Measurements from ENCODE around the gene DTL.

The DTL gene

GRCh38 chr1:212097360-212097759 lies 61.8 kb downstream of the DTL start:
- DNase-seq (ENCODE audit: low spot score), result no peak

DNA sequence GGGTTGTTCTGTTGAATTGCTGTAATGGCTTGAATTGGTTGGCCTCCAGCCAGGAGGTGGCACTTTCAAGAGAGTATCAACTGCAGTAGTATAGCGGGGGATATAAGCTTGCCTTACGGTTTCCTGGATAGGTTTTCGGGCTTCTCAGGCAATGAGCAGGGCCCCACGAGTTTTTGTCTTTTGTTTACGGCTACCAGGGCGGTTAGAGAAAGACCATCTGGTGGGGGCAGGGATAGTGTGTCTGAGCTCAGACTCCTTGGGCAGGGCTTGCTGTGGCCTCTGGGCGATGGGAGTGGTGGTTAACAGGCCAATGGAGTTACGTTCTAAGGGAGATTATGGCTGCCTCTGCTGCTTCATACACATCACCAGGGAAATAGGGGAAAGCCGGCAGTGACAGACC lies 62.8 kb downstream of the DTL start:
- no peak for DNase-seq (ENCODE audit: low spot score)

DNA sequence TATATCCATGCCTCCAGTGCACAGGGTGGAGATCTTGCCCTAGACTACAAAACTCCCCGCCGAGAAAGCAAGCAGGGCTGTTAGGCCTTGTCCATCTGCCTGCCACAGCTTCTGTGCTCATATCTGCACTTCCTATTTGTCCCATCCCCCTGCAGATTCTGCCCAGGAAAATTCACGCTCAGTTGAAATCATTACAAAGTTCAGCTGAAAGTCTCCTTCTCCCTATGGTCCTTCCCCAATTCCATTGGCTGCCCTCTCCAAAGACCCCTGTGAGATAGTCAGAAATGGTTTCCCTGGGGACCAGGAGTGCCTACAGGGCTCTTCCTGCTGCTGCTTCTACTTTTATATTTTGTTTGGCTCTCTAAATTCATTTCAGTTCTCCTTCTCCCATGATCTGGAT lies 63.2 kb downstream of the DTL start:
- no peak for DNase-seq (ENCODE audit: low spot score)

GRCh38 chr1:212101251-212101650 lies 65.7 kb downstream of the DTL start:
- DNase-seq (ENCODE audit: low spot score), result no peak

- DNase-seq (ENCODE audit: low spot score), result no peak
Measured at GRCh38 chr1:212101735-212102134, 66.2 kb downstream of the DTL start.

- no peak for DNase-seq (ENCODE audit: low spot score)
Measured at GRCh38 chr1:212104586-212105325, 69.2 kb downstream of the DTL start.

DNA sequence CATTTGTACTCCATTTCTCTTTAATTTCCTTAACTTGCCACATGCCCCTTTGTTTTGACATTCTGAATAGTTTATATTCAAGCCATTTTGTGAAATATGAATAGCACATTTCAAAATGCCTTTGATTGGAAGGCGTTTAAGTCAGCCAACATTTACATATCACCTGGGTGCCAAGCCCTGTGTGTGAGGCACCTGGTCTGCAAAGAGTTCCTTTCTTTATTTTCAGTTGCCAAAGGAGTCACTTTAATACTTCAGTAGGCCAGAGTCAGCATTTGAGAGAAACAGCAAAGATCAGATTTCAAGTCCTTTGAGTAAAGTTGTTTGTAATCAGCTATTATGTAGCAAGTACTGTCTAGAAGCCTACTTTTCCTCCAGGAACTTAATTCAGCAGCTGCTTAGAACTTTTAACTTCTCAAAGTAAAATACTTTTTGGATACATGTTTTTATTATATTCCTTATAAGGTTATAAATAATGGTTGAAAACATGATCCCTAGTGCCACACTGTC lies 70.8 kb downstream of the DTL start:
- DNase-seq (ENCODE audit: low spot score), result no peak

GRCh38 chr1:212107481-212107880 lies 71.9 kb downstream of the DTL start:
- no peak for DNase-seq (ENCODE audit: low spot score)

DNA sequence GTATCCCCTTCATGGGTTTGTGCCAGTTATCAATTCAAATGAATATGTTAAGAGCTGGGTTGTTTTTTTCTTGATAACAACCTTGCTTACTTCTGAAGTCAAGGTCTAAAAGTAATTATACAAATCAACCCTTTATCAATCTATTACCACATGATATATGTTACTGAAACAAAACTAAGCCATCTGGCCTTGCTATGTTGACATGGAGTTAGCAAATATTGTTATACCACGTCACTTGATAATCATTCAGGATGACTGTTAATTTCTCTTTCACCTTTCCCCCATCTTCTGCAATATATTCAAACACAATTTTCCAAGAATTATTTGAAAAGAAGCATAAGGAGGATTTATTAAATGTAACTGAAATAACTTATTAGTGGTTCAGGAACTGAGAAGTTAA lies 72.6 kb downstream of the DTL start:
- no peak for DNase-seq (ENCODE audit: low spot score)

GRCh38 chr1:212108981-212109380 lies 73.4 kb downstream of the DTL start:
- DNase-seq (ENCODE audit: low spot score), result no peak

DNA sequence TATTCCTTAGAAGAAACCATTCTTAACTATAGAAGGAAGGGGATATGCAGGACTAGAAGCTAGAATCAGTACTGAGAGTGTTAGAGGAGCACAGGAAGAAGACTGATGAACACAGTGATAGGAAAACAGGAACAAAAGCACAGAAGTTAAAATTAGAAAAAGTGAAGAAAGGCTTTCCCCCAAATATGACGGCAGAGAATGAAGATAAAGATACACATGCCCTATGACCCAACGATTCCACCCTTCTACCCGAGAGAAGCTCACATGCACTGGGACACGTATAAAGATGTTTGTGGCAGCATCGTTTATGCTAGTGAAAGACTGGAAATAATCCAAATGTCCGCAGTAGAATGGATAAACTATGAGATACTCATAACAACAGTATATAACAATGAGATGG lies 74.2 kb downstream of the DTL start:
- no peak for DNase-seq (ENCODE audit: low spot score)

GRCh38 chr1:212110617-212111016 lies 75.1 kb downstream of the DTL start:
- no peak for DNase-seq (ENCODE audit: low spot score)

DNA sequence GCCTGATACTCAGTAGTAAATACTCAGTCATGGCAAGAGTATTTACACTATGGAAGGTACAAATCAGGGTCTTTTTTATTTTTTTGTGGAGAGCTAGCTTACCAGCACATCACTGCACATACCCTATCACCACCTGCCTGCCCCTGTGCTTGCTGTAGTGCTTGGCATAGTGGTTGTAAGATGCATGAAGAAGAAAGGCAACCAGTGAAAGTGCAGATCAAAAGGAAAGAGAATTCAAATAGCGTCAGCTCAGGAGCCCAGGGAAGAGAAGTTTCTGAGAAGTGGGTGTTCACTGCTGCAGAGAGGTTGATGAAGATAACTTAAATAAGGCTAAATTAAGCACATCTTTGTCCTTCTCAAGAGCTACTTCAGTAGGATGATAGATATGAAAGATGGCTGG lies 76.0 kb downstream of the DTL start:
- DNase-seq (ENCODE audit: low spot score), result no peak

DNA sequence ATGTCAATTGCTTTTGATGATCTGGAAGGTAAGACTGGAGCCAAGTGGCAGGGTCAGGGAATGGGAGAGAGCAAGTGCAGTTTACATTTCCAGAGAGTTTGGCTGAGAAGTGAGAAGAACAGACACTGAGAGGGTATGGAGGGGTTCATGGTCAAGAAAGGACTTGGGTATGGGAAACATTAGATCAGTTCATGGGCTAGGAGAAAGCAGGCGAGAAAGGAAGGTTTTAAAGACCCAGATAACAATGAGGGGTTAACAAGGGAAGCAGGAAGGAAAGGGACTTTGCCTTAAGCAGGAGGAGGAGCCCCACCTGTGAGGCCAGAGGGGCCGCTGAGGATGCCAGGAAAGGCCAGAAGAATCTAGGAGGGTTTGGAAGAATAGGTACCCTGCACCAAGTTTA lies 78.2 kb downstream of the DTL start:
- no peak for DNase-seq (ENCODE audit: low spot score)

- DNase-seq (ENCODE audit: low spot score), result no peak
Measured at GRCh38 chr1:212118167-212118871, 82.8 kb downstream of the DTL start.

GRCh38 chr1:212118872-212119260 lies 83.3 kb downstream of the DTL start:
- DNase-seq (ENCODE audit: low spot score), result no peak

DNA sequence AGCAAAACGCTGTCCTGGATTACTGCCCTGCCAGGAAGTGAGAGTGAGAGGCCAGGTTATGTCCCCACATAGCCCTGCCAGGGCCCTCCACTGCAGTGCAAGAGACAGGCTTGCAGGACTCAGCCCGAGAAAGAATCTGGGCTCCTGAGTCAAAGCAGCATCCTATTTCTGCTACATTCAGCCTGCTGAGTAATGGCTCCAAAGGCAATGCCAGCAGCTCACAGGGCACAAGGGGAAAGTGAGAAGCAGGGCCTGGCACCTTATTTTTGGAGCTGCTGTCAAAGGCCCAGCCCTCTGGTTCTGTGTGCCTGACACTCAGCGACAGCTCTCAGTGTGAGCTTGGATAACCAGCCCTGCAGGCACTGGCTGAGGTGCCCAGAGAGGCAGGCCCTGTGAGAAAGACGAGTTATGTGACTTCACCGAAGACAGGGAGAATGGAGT lies 83.9 kb downstream of the DTL start:
- no peak for DNase-seq (ENCODE audit: low spot score)

GRCh38 chr1:212119863-212120262 lies 84.3 kb downstream of the DTL start:
- DNase-seq (ENCODE audit: low spot score), result no peak

DNA sequence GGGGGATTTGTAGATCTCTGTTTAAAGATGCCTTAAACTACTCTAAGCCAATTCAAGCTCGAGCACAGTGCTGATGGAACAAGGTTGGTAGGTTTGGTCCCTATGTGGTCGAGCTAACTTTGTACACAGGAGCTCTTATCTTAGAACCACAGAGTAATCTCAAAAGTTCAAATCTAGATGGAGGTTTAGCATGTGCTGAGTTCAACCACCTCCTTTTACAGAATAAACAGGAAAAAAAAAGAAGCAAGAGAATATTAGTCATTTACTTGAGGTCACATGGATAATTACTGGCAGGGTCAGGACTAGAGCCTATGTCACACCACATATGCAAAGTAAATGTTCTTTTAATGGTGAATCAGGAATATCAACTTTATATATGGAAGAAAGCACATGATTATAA lies 86.2 kb downstream of the DTL start:
- DNase-seq (ENCODE audit: low spot score), result peak; percentile 18

DNA sequence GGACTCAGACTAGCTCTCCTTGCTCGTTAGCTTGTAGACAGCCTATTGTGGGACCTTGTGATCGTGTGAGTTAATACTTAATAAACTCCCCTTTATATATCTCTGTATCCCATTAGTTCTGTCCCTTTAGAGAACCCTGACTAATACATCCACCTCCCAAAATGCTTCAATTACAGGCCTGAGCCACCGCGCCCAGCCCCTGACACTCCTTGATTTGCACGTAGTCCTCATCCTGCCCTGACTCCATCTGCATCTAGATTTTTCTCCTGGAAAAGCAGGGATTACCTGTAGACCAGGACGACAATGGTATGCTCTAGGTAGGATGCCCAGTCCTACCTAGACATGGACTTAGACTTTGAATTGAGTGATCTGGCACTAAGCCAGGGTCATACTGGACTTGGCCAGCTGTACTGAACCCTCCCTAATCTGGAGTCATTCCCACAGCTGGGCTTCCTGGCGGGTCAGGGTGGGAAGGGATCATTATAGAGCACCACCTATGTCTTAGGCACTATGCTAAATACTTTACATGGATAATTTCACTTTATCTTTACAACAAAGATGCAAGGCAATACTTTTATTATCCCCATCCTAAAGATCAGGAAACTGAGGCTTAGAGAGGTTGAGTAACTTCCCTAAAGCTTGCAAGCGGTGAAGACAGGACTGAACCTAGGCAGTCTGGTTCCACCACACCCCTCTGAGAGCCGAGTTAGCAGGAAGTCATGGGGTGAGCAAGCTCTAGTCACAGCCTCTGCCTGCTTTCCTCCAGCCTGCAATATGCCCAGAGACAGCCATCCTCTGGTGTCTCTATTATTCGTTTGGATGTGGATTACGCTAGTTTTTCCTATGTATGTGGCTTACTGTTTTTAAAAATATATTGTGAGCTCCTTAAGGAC lies 89.4 kb downstream of the DTL start:
- peak; percentile 30 for DNase-seq (ENCODE audit: low spot score)

DNA sequence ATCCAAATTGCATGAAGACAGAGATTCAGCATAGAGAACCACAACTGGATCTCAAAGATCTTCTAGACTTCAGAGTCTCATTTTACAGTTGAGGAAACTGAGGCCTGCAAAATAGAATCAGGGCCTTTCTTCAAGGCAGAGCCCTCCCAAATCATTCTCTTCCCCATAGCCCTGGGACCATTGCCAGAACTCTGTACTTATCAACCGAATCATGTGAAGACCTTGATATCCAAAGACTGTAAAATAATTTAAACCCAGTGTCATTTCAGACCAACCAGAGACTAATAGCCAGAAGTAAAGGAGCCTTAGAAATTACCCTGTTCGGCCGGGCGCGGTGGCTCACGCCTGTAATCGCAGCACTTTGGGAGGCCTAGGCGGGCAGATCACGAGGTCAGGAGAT lies 90.1 kb downstream of the DTL start:
- no peak for DNase-seq (ENCODE audit: low spot score)

DNA sequence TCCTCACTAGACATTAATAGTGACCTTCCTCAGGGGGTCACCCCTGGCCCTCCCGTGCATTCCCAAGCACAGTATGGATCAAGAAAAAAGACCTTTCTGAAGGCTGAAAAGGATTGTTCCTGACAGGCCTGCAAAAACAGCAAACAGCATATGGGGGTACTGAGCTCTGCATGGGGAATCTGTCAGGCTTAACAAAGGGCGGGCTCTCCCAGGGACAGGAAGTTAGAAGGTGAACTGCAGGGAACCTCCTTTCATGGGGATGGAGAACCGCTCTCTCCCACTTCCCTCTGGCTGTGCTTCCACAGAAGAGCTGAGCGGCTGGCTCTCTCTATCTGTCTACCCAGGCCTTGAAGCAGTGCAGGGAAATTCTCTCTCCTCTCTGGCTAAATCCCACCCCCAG lies 91.7 kb downstream of the DTL start:
- no peak for DNase-seq (ENCODE audit: low spot score)

DNA sequence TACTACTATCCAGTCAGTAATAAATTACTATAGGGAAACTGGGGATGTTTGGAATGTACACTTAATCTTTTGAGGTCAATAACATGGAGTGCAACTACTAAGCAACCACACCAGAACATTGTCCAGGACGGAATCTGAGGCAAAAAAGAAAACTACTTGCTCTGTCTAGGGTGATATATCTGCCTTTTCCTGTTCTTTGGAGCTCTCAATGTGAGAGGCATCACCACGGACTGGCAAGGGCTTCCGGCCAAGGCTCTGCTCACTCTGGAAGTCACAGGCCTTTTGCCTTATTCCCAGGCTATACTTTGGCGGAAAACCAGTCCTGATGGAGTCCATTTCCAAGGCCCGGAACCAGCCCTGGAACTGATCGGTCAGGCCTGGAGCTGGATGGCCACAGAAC lies 94.2 kb downstream of the DTL start:
- no peak for DNase-seq (ENCODE audit: low spot score)
